GM19099 (cell line): Measurements from ENCODE around the gene SLITRK3.

Experiments
- POLR2A ChIP-seq: IDR thresholded peaks from 3 replicates; pipeline ENCODE4 v1.6.1; 2011; ENCODE audit warnings: low read depth; ENCODE audit not compliant: insufficient read length; ENCODE audit errors: extremely low read depth

The SLITRK3 gene

DNA sequence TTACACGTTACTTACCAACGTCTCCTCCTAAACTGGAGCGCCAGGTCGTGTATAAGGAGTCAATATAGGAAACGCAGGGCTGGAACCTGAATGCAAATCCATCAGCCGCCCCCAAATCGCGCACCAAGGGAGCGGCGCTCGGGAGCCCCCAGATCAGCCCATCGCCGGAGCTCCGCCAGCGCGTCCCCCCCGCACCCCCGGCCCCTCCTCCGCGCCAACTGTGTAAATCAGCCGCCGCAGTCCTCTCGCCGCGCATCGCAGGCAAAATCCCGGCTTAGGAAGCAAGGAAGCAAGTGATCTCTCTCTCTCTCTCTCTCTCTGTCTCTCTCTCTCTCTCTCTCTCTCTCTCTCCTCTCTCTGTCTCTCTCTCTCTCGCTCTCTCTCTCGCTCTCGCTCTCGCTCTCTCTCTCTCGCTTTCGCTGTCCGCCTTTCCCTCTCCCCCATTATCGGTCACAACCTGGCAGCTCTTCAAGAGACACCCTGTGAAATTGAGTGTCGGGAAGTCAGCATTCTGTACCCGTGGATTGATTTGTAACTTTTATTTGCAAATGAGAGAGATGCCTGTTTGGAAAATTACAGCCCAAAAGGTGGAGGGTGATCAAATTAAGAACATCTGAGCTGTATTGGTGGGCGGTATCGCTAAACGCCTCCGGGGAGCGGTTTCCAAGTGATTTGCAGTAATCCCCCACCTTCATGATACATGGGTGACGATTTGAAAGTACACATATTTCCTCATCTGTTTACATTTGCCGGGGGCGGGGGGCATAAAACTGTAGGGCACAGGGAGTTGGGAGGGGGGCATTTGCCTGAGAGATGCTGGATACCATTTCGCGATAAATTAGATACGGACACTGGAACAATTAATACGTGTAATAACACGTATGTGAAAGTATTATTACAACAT is 645 bp upstream of the SLITRK3 start:
- no peak for TF ChIP-seq POLR2A

DNA sequence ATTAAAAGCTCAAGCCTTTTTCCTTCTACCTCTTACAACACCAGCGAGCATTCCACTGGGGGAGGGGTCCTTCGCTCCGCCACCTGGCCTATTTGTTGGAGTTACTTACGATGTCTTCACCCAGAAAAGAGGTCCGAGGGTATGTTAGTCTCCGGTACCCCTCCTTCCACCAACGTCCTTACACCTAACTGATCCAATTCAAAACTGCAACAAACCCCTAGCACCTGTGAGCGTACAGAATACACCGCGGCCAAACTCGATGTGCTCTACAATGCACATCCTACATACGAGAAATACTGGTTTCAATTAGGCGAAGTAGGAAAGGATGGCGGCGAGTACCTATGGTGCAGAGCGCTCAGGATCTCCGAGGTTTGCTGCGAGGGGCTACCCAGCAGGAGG is 944 bp downstream of the SLITRK3 start:
- TF ChIP-seq POLR2A: no peak

DNA sequence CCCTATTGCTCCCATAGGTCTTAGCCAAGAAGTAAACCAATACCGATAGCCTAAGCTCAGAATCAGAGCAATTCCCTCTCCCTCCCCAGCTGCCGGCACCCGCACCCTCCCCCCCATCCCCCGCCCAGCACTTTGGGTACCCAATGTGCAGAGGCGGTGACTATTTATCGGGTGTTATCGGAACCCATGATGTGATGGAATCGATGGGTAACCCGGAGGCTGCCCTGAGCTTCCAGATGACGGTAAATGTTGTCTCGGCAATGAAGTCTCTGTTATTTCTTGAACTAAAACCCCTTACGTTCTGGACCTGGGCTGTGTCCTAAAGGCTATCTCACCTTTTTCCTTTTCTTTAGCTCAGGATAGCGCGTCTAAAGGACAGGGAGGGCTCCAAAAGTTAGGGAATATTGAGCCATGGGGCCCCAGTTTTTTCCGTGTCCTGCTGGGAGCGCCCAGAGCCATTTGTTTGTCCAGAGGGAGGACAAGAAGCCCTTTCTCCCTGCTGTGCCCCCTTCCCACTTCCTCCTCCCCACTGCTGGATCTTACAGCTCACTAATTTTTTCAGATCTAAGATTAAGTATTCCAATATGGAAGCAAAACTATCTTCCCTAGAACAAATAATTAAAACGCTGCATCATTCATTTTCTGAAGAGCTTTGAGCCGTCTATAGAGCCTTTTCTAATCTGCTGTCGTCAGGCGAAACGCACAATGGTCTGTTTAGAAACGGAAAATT is 1.5 kb downstream of the SLITRK3 start:
- no peak for TF ChIP-seq POLR2A

DNA sequence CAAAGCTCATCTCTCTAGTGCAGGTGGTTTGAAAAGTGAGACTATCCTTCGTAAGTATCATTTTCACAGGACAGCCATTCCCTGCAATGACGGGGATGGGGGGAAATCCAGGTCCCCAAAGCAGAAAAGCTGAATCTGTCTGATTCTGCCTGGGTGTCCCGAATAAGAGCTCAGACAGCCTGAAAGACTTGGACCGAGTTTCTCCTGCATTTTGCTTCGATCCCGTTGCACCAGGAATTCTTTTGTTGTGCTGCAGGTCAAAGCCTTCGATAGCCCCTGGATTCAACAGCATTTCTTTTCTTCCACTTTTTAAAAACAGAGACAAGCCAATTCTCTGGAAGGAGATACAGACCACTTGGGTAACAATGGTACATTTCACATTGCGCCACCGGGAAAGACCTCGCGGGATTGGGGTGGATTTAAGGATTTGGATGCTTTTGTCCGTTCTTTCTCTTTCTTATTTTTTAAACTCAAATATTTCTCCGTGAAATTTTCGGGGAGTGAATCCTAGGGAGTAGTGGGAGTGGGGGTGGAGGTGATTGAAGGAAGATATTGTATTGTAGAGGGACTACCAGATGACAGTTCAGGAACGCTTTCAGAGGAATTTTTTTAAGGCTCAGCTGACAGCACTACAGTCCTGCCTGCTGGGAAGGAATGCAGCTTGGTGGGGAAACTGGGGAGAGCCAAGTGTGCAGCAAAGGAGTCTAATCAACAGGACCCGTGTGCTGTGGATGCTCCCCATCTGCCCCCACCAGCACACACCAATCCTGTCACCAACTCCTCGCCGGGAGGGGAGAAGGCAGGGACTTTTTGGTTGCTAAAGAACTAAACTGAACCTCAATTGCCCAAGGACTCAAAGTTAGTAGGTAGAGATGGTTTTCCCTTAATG is 2.6 kb downstream of the SLITRK3 start:
- TF ChIP-seq POLR2A: no peak

DNA sequence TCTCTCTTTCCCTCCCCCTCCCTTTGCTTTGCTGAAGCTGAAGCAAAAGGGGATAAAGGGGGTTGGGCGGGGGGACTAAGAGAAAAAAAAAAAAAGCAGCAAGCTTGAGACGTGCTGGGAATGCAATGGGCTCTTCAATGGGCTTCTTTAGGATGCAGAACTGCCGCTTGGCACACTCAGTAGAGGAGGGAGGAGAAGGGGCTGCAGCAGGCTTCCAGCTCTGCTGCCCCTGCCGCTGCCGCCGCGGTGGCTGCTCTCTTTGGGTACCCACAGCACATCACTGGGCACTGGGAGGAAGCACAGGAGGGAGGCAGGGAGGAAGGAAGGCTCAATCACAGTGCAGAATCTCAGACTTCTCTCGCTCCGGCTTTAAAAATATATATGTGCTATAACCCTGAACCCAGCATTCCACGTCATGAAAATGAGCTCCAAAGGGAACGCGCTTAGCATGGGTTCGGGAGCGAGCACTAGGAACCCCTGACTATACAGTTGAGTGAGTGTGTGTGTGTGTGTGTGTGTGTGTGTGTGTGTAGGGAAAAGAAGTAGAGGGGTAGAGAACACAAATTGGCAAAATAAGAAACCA is 3.5 kb downstream of the SLITRK3 start:
- no peak for TF ChIP-seq POLR2A

DNA sequence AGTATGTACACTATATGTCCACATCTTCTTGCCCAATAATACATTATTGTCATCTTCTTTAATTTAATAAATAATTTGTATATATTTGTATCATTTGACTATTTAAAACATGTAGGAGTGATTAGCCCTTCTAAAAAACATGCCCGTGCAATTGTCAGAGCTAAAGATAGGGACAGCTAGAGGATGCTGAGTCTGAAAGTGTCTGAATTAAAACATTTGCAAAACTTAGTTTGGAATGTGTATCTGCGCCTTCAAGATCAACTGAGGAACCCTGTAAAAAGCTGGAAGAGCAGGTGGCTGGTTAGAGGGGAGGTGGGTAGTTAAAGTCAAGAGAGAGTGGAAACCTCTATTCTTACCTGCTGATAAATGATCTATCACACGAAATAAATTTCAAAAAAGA is 4.7 kb downstream of the SLITRK3 start:
- TF ChIP-seq POLR2A: no peak

DNA sequence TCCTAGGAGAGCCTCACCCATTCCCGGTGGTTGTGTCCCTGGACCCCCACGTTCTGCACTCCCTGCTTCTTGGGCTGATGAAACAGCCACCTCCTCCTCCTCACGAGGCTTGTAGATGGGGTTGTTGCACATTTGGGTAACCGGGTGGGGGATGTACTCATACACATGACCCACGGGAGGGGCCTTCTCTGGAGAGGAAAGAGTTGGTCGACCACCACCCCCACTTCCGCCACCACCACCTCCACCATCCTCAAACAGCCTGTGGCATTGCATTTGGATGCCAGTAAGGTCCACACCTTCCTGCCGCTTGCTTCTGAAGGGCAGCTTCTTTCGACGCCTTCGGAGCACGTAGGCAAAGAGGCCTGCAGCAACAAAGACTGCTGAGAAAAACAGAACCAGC is 7.7 kb downstream of the SLITRK3 start:
- no peak for TF ChIP-seq POLR2A

DNA sequence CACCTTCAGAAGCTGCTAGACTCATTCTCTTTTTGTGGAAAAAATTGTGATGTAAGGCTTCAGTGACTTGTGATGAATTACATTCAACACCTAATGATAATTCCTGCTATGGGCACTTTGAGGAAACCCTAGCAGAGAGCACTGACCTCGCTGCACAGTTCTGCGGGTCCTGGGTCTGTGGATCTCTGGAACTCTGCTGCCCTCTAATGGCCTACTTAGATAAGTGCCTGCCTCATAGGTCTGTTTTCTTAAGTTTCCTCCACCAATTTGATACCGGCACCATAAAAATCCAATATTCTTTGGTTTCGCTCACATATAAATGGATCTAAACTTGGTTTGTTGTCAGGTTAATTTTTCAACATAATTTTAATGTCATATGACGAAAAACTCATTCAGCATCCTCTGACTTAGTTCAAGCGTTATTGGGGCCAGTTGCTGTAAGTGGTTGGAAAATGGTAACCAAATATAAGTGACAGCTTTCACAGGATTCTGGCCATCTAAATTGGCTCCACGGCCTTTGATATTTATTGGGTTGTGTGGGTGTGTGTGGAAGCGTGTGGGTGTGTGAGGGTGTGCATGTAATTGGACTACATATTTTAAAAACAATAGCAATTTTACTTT is 10.4 kb downstream of the SLITRK3 start:
- TF ChIP-seq POLR2A: no peak

DNA sequence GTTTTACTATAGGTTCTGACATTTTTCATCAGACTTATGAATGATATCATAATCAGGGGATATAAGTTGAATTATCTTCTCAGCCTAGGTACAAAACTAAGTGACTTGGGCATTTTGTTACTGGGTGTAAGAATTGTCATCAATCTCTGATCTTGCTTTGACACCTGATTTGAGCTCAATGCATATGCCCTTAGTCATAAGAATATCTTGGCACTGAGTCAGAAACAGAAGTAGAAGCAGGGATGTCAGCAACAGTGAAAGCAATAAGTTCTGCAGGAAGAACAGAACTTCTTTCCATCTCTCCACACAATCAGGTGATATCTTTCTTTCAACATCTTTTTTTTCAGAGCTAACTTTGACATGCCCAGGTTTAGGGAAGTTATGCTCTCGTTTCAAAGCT is 14.6 kb downstream of the SLITRK3 start:
- no peak for TF ChIP-seq POLR2A

DNA sequence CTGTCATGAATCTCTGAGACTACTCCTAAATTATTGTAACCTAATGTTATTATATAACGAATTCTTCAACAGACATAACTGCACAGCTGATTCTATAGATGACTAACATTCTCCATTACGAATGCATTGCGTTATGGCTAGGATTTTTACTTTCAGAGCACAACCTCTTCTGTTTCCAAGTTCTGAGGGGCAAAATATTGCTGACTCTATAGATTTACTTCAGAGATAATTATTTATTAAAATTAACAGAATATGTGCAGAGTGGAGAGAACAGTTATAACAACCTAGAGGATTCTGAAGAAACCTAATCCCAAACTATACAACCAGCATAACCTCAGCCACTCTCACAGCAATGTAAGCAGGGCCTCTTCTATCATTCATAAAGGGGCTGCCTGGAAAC is 25.9 kb downstream of the SLITRK3 start:
- no peak for TF ChIP-seq POLR2A

DNA sequence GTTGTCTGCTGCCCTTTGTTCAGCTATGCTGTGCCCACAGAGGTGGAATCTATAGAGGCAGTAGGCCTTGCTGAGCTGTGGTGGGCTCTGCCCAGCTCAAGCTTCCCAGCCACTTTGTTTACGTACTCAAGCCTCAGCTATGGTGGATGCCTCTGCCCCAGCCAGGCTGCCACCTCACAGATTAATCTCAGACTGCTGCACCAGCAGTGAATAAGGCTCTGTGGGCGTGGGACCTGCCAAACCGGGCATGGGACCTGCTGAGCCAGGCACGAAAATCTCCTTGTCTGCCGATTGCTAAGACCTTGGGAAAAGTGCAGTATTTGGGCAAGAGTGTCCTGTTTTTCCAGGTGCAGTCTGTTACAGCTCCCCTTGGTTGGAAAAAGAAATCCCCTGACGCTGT is 26.8 kb downstream of the SLITRK3 start:
- no peak for TF ChIP-seq POLR2A

DNA sequence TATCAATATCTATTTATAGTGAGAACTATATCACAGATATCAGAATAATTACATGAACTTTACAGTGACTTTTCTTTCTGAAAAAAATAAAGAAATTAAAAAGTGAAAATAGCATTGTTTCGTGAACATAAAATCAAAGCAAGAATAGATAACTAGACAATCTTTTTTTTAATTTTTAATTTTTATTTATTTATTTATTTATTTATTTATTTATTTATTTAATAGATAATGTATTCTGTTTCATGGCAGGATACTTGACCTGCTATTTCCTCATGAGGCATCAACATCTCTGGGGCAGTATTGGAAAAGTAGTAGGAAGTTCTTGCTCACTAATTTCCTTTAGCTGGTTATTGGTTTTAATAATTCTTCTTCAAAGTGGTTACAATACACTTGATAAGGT is 33.3 kb downstream of the SLITRK3 start:
- no peak for TF ChIP-seq POLR2A

DNA sequence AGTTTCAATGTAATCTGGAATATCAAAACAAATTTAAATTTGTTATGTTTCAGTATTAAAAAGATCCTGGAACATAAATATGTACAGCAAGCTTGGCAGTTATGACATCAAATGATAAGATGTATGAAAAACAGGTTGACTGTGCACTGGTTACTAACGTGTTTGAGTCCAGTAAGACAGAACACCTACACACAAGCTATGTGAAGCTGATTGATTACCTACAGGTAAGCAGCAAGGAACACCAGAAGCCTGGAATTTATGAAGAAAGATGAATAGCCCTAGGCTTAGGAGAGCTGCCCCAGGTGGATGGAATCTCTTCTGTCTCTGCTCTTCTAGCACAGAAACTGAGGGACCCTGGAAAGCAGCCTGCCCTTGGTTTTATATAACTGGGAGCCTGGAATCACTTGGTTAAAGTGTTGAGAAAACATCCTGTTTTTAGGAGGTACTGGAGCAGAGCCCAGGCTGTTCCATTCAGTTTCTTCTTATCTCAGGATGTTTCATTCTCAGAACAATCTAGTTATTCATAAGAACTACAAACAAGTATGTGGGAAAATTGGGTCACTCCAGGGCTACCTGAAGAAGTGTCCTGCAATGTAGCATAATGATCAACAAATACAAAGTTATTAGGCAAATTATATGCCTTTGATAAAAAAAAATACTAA is 36.3 kb downstream of the SLITRK3 start:
- no peak for TF ChIP-seq POLR2A

DNA sequence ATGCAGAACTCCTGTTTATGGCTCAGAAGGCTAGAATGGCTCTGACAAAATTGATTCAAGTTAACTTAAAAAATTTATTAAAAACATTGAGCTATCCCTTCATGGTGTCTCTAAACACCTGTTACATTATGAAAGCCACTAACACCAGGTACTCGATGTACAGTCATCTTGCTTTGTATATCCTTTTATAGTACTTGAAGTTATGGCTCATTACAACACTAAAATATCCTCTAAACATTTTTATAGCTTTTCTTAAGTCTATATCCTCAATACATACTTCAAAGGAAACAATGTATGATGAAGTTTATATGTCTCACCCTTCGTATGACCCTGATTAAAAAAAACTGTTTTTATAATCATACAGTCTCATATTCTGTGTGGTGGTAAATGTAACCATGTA is 38.2 kb downstream of the SLITRK3 start:
- no peak for TF ChIP-seq POLR2A
